NT2/D1 (cell line): ENCODE measurements around the gene COPB1.

ENCODE experiments used
- SUZ12 ChIP-seq: IDR thresholded peaks from 2 replicates; pipeline ENCODE4 v1.6.1; 2011; ENCODE audit not compliant: insufficient read length, insufficient read depth; ENCODE audit errors: extremely low read depth
- YY1 ChIP-seq: IDR thresholded peaks from 2 replicates; pipeline ENCODE4 v1.6.1; 2011; ENCODE audit not compliant: insufficient read length, insufficient read depth

DNA sequence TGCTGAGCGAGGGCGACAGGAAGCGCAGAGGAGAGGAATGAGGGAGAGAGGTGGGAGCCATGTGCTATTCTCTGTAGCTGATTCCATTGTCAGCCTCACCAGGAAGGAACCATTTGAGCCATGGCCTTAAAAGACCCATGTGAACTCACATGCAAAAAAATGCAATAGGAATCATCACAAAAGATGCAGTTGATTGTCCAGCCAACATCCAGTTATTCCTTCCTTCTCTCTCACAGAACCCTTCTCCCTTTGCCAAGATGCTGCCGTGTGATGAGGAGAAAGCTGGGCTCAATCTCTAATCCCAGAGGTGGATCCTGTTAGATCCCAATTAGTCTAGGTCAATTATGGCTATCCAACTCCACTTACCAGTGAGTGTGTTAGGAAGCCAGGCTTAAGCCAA, 82.4 kb downstream of the COPB1 start:
- TF ChIP-seq SUZ12, result no peak
- no peak for TF ChIP-seq YY1
